Lung (tissue), 12 donors: ENCODE measurements around the gene PELI2. TPM values are rescaled to one million over a fixed set of nuclear protein-coding genes. Genes with fewer than 3 reads are reported as not detected.

Source experiments
- ATAC-seq: fragments of 200-7000 bp; cut with Tn5 transposase; one replicate; pipeline ENCODE4 v1.9.1; 2020; ENCODE audit warnings: moderate number of reproducible peaks; ENCODE audit not compliant: insufficient read depth, low FRiP score
- DNase-seq, 3 donors: peaks; one replicate each; pipeline ENCODE4 v3.0.0-alpha.2; 2013 to 2017
- H3K27ac ChIP-seq, 2 donors: one replicate each; pipeline ENCODE4 v1.5.1; 2013; ENCODE audit warnings: mild to moderate bottlenecking in 2 of 2, moderate library complexity in 2 of 2, control low read depth in 1 of 2, inconsistent platforms in 1 of 2, low read depth in 1 of 2, low read length in 1 of 2
- H3K27me3 ChIP-seq, 3 donors: one replicate each; pipeline ENCODE4 v1.5.1; 2013; ENCODE audit warnings: low read length in 2 of 3; ENCODE audit not compliant: control insufficient read depth in 3 of 3, insufficient read depth in 3 of 3
- H3K36me3 ChIP-seq, 4 donors: one replicate each; pipeline ENCODE4 v1.5.1; 2013; ENCODE audit warnings: low read length in 4 of 4, mild to moderate bottlenecking in 1 of 4, moderate library complexity in 1 of 4; ENCODE audit not compliant: control insufficient read depth in 4 of 4, insufficient read depth in 4 of 4
- H3K4me1 ChIP-seq, 5 donors: one replicate each; pipeline ENCODE4 v1.5.1; 2013; ENCODE audit warnings: low read length in 5 of 5, mild to moderate bottlenecking in 2 of 5, moderate library complexity in 1 of 5; ENCODE audit not compliant: control insufficient read depth in 5 of 5, insufficient read depth in 5 of 5
- H3K4me3 ChIP-seq: one replicate; pipeline ENCODE4 v1.5.1; 2013; ENCODE audit warnings: mild to moderate bottlenecking, control low read depth, moderate library complexity
- H3K9ac ChIP-seq, 2 donors: one replicate each; pipeline ENCODE4 v1.5.1; 2013; ENCODE audit warnings: low read length in 2 of 2, control low read depth in 1 of 2; ENCODE audit not compliant: insufficient read depth in 1 of 2
- H3K9me3 ChIP-seq, 4 donors: one replicate each; pipeline ENCODE4 v1.5.1; 2013; ENCODE audit warnings: low read length in 3 of 4, mild to moderate bottlenecking in 1 of 4, moderate library complexity in 1 of 4; ENCODE audit not compliant: control insufficient read depth in 4 of 4, insufficient read depth in 3 of 4
- WGBS, 2 donors: extraction: QIAGEN DNeasy Blood & Tissue Kit; methylation state at CpG; one replicate each; pipeline ENCODE4 v1.1.7; 2013; 5-methylcytosine and 5-hydroxymethylcytosine counted together
- polyA plus RNA-seq, 2 donors: library from polyadenylated mRNA; stranded (reverse); fragments of 200-250 nt; gene quantifications; one replicate each; pipeline ENCODE4 v1.2.1, GENCODE V29; 2013
- total RNA-seq, 2 donors: library from RNA; depleted of rRNA in 1 of 2; stranded (reverse); fragments of >200 nt in 1 of 2; gene quantifications; one replicate each; pipeline ENCODE4 v1.2.1, GENCODE V29; 2014 to 2021
- TF ChIP-seq, protein P1 (sequence below): IDR thresholded peaks from 2 replicates; pipeline ENCODE4 v1.5.1; 2012; ENCODE audit warnings: mild to moderate bottlenecking; ENCODE audit errors: control extremely low read depth, extremely low read depth
- donor health status: control.
- donor health status: control.
- donor health status: Bipolar disorder and iron deficiency.
- donor health status: healthy.
- donor health status: DM: yes; HTN: yes; CAD: no.

PELI2 gene
- total and polyA plus RNA-seq, 4 donors = 3.8 to 21.1 (median 8.5) TPM

DNA sequence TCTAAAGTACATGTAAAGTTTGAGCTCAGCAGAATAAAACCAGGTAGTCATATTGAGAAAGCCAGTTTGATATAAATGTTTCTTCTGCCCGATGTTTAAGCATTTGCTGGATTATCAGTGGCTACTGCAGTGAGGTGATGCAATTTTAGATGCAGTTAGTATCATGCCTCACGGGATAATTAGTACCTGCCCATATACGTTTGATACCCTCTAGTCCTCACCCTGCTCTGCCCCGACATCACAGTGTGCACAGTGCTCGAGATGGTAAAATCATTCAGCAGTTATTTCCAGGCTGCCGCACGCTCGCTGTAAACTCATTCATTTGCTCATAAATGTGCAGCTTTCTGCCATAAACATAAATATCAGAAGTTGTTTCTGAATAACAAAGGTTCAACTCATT is 152.7 kb downstream of the PELI2 start:
- 91 to 99% methylated on average over 8 of the region's 8 CpGs for WGBS, 2 donors
- ATAC-seq = no peak

DNA sequence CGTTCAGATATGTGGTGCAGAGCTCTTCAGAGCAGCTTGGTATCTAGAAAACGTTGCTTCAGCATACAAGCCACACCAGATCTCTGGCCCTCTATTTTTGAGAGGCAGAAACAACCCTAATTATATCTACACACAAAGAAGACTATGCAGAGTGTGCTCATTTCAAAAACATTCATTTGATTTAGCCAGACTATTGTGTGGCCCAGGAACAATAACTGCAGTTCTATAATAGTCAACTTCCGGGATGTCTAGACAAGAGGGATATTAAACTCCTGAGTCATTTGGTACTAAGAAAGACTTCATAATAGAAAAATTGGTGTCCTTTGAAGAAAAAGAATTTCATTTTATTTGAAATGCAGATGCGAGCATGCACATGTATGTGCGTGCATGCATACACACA is 153.8 kb downstream of the PELI2 start:
- peaks cover 0 to 2% (median 0%) of the 10 kb centered on the region in 5 donors for H3K4me1 ChIP-seq
- DNase-seq (no peak), ATAC-seq (no peak)
- H3K27me3 ChIP-seq = no peaks in the 10 kb centered on the region
- H3K9me3 ChIP-seq = no peaks in the 10 kb centered on the region
- H3K9ac ChIP-seq = no peak overlapping the region
- WGBS, 2 donors = 85 to 91% methylated on average over 5 of the region's 5 CpGs
- peaks cover 0 to 2% (median 0%) of the 10 kb centered on the region in 4 donors for H3K36me3 ChIP-seq
- no peak overlapping the region for H3K4me3 ChIP-seq
- TF ChIP-seq, protein P1, sequence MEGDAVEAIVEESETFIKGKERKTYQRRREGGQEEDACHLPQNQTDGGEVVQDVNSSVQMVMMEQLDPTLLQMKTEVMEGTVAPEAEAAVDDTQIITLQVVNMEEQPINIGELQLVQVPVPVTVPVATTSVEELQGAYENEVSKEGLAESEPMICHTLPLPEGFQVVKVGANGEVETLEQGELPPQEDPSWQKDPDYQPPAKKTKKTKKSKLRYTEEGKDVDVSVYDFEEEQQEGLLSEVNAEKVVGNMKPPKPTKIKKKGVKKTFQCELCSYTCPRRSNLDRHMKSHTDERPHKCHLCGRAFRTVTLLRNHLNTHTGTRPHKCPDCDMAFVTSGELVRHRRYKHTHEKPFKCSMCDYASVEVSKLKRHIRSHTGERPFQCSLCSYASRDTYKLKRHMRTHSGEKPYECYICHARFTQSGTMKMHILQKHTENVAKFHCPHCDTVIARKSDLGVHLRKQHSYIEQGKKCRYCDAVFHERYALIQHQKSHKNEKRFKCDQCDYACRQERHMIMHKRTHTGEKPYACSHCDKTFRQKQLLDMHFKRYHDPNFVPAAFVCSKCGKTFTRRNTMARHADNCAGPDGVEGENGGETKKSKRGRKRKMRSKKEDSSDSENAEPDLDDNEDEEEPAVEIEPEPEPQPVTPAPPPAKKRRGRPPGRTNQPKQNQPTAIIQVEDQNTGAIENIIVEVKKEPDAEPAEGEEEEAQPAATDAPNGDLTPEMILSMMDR = no peak
- H3K27ac ChIP-seq = no peak overlapping the region

More for the DNA sequence above, 152.7 kb downstream of the PELI2 start:
- Histone ChIP-seq H3K27me3 (no peaks in the 10 kb centered on the region), H3K4me1 (peaks cover 0 to 2% (median 0%) of the 10 kb centered on the region in 5 donors), H3K4me3 (no peak overlapping the region), H3K9me3 (no peaks in the 10 kb centered on the region), H3K9ac (no peak overlapping the region), H3K36me3 (peaks cover 0 to 2% (median 0%) of the 10 kb centered on the region in 4 donors), H3K27ac (no peak overlapping the region)
- no peak for DNase-seq
- TF ChIP-seq, protein P1 = no peak

DNA sequence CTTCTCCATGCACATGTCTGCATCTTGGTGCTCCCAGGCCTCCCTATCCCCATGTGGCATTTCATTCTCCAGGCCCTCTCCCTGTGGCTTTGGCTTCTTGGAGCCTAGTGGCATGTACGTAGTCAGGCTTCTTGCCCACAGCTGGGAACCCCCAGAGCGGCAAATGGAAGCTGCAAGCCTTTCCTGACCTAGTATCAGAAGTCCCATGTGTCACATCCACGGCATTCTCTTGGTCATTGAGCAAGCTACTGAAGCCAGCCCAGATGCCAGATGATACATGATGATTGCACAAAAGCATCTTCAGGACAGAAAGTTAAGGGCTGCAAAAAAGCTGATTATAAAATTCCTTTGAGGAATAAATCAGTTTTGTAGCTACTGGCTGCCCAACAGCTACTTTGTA is 154.9 kb downstream of the PELI2 start:
- WGBS, 2 donors = 87 to 89% methylated on average over 3 of the region's 3 CpGs
- DNase-seq (no peak), ATAC-seq (no peak)
- Histone ChIP-seq H3K36me3 (peaks cover 0 to 2% (median 0%) of the 10 kb centered on the region in 4 donors), H3K4me3 (no peak overlapping the region), H3K9me3 (no peaks in the 10 kb centered on the region), H3K27me3 (no peaks in the 10 kb centered on the region), H3K9ac (no peak overlapping the region), H3K4me1 (peaks cover 0 to 2% (median 0%) of the 10 kb centered on the region in 5 donors), H3K27ac (no peak overlapping the region)
- TF ChIP-seq, protein P1 = no peak

DNA sequence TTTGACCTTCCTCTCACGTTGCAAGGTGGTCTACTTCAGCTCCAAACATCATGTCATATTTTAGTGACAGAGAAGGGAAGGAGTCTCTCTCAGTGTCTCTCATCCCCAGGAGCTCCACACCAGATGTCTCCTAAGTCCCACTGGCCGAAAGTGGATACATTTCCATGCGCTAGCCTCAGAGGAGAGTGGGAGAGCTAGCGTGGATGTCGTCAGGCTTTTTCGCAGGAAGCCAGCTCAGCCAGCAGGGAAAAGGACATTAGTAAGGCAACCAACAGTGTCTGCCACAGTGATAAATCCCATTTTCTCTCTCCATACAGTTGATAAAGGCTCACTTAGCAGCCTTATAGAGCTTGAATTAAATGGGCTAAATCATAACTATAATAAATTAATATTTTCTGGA is 155.7 kb downstream of the PELI2 start:
- Histone ChIP-seq H3K27ac (peak overlapping the region in 1 of 2 donors; percentile 56), H3K9me3 (no peaks in the 10 kb centered on the region), H3K36me3 (no peaks in the 10 kb centered on the region), H3K9ac (no peak overlapping the region), H3K27me3 (no peaks in the 10 kb centered on the region), H3K4me1 (peaks cover 0 to 2% (median 0%) of the 10 kb centered on the region in 5 donors), H3K4me3 (no peak overlapping the region)
- TF ChIP-seq, protein P1 = no peak
- DNase-seq (no peak), ATAC-seq (no peak)
- 78 to 80% methylated on average over 6 of the region's 6 CpGs for WGBS, 2 donors
